ENCODE results near the gene MAGIX. TPM values are rescaled to one million over a fixed set of nuclear protein-coding genes. Genes with fewer than 3 reads are reported as not detected.
A peak's percentile ranks its signal among the peaks of the same experiment; 100 is the strongest.

The MAGIX gene
- total RNA-seq, 1 experiment from 2014 or later, result 1.9 TPM

GRCh38 chrX:49190821-49191573 lies 28.4 kb downstream of the MAGIX start:
- peak overlapping the region; percentile 45; the same call in 1 of the 2 replicates for H3K14ac ChIP-seq (ENCODE audit: insufficient read depth, low read length)
- no peak overlapping the region for H3K56ac ChIP-seq (ENCODE audit: insufficient read length, low read depth, low read length)
- peaks cover 8 to 26% of the 10 kb centered on the region in 2 experiments for H3K4me1 Mint-ChIP-seq
- no peak overlapping the region for H4K91ac ChIP-seq (ENCODE audit: insufficient read length, low read depth, low read length)
- no peak overlapping the region for H3K9ac ChIP-seq (ENCODE audit: extremely low read depth, insufficient read length, low read length)
- no peak overlapping the region for H3K4ac ChIP-seq (ENCODE audit: low read depth, low read length)
- H3K23ac ChIP-seq (ENCODE audit: insufficient read length, low read depth, low read length), result no peak overlapping the region
- peak overlapping the region in 2 of 3 experiments; percentile 44 to 72; a peak in 5 of 7 replicates for H3K27ac Mint-ChIP-seq
- H3K4me1 ChIP-seq (ENCODE audit: insufficient read depth, low read length), result no peaks in the 10 kb centered on the region
- no peak for TF ChIP-seq CTCF (conservative IDR thresholded peaks at IDR 0.05)
- no peak overlapping the region for H2BK5ac ChIP-seq (ENCODE audit: insufficient read length, low read length)
- peaks cover 3% of the 10 kb centered on the region; the same call in 1 of the 2 replicates for H3K27me3 Mint-ChIP-seq (ENCODE audit: low read depth)
- H3K9me3 ChIP-seq (ENCODE audit: control insufficient read depth, low read depth, low read length), result peaks cover 11% of the 10 kb centered on the region
- H3K79me1 ChIP-seq (ENCODE audit: insufficient read depth, low read depth, low read length, poor library complexity, severe bottlenecking), result no peaks in the 10 kb centered on the region
- H2AK5ac ChIP-seq (ENCODE audit: insufficient read length, low read length), result no peak overlapping the region
- WGBS (ENCODE audit: extremely low coverage, insufficient read length, low lambda C conversion rate), result no CpG with 5 or more reads among the region's 32 CpGs
- no peaks in the 10 kb centered on the region for H4K20me1 ChIP-seq (ENCODE audit: control insufficient read depth, insufficient read depth, insufficient read length)
- no peak overlapping the region for H2BK120ac ChIP-seq (ENCODE audit: low read depth, low read length, poor library complexity, severe bottlenecking)
- H2BK15ac ChIP-seq (ENCODE audit: low read depth, low read length), result no peak overlapping the region
- peak; percentile 97 for DNase-seq
- peak overlapping the region; percentile 80 to 87 for H3K4me3 Mint-ChIP-seq
- no peak overlapping the region for H3K27ac ChIP-seq (ENCODE audit: insufficient read length, low read depth, low read length)
- no peak overlapping the region for H4K8ac ChIP-seq (replicated peaks; ENCODE audit: insufficient read length, low read depth, low read length)
- no peak overlapping the region for H2BK20ac ChIP-seq (ENCODE audit: low read depth, low read length, poor library complexity, severe bottlenecking)
- no peak overlapping the region for H3T11ph ChIP-seq (ENCODE audit: low read length)
- H3K23me2 ChIP-seq (ENCODE audit: insufficient read length, low read depth, low read length, poor library complexity, severe bottlenecking), result peaks cover 9% of the 10 kb centered on the region
- no peak overlapping the region for H4K5ac ChIP-seq (ENCODE audit: insufficient read length, low read depth, low read length)
- H3K18ac ChIP-seq (ENCODE audit: insufficient read length, low read depth, low read length), result peak overlapping the region; percentile 56
- peaks cover 71 to 78% of the 10 kb centered on the region in 2 experiments for H3K9me3 Mint-ChIP-seq
- peak overlapping the region; percentile 47 for H3K4me2 ChIP-seq (ENCODE audit: insufficient read depth, insufficient read length, low read length)
- H3K36me3 Mint-ChIP-seq (ENCODE audit: insufficient read depth in 1 of 3, low read depth in 3 of 3), result peaks cover 8 to 12% (median 10%) of the 10 kb centered on the region in 3 experiments; a peak in 6 of 7 replicates
- no peak overlapping the region for H2AFZ ChIP-seq (ENCODE audit: low read length)
- H3K27me3 ChIP-seq (ENCODE audit: insufficient read depth, low read length), result no peaks in the 10 kb centered on the region
- H3K79me2 ChIP-seq (ENCODE audit: insufficient read depth, low read length), result no peaks in the 10 kb centered on the region
- H2BK12ac ChIP-seq (ENCODE audit: insufficient read length, low read depth, low read length), result no peak overlapping the region

Data from H9 (cell line).